Stomach smooth muscle (tissue), 2 donors: ENCODE measurements around the gene NLGN4X.
"Not testable (repeated sequence)": the region's sequence is repeated elsewhere in the genome, so short reads cannot be mapped to it uniquely, and the experiment has no call there.

ENCODE experiments used
- H3K27ac ChIP-seq: one replicate; pipeline ENCODE4 v1.7.0; 2013; ENCODE audit warnings: mild to moderate bottlenecking, low read length, inconsistent platforms
- H3K27me3 ChIP-seq, 2 donors: one replicate each; pipeline ENCODE4 v1.7.0; 2013; ENCODE audit warnings: low read length in 2 of 2; ENCODE audit not compliant: insufficient read depth in 2 of 2, control insufficient read depth in 1 of 2
- H3K36me3 ChIP-seq, 2 donors: one replicate each; pipeline ENCODE4 v1.7.0; 2013; ENCODE audit warnings: low read length in 2 of 2; ENCODE audit not compliant: control insufficient read depth in 2 of 2, insufficient read depth in 2 of 2
- H3K4me1 ChIP-seq: one replicate; pipeline ENCODE4 v1.7.0; 2013; ENCODE audit warnings: low read length; ENCODE audit not compliant: control insufficient read depth, insufficient read depth
- H3K4me3 ChIP-seq, 2 donors: one replicate each; pipeline ENCODE4 v1.7.0; 2013; ENCODE audit warnings: low read length in 2 of 2
- H3K9ac ChIP-seq, 2 donors: one replicate each; pipeline ENCODE4 v1.7.0; 2013; ENCODE audit warnings: low read length in 2 of 2, mild to moderate bottlenecking in 1 of 2
- H3K9me3 ChIP-seq, 2 donors: one replicate each; pipeline ENCODE4 v1.7.0; 2013; ENCODE audit warnings: low read length in 2 of 2; ENCODE audit not compliant: control insufficient read depth in 2 of 2
- donor health status: healthy.
- donor health status: Pancreatic carcinoma.

The NLGN4X gene

DNA sequence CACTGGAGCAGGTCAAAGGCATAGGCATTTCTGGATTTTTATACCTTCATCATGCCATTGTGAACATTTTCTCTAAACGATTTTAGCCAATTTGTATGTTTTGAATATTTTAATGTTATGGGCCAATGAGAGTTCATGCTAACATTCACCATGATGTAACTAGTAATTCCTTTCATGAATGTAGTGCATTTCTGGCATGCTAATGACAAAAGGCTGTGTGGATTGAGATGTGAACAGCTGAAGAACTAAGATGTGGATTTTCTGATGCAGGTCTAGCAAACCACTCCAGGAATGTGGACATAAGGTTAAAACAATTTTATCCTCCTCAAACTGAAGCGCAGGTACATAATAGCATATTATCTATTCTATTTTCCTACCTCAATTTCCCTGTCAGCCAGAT is 269.4 kb downstream of the NLGN4X start:
- Histone ChIP-seq H3K36me3 (no peaks in the 10 kb centered on the region), H3K9ac (no peak overlapping the region), H3K4me3 (no peak overlapping the region), H3K9me3 (no peaks in the 10 kb centered on the region), H3K4me1 (no peaks in the 10 kb centered on the region), H3K27me3 (no peaks in the 10 kb centered on the region), H3K27ac (no peak overlapping the region)

- Histone ChIP-seq H3K4me1 (no peaks in the 10 kb centered on the region), H3K36me3 (no peaks in the 10 kb centered on the region), H3K27ac (no peak overlapping the region), H3K27me3 (no peaks in the 10 kb centered on the region), H3K4me3 (no peak overlapping the region), H3K9ac (no peak overlapping the region), H3K9me3 (no peaks in the 10 kb centered on the region)
These were observed 270.1 kb downstream of the NLGN4X start for GRCh38 chrX:5958523-5958922.

- no peak overlapping the region for H3K27ac ChIP-seq
These were observed 271.2 kb downstream of the NLGN4X start for GRCh38 chrX:5957506-5957905.

GRCh38 chrX:5936438-5936837 is 292.2 kb downstream of the NLGN4X start:
- H3K4me1 ChIP-seq: no peaks in the 10 kb centered on the region
- H3K27me3 ChIP-seq: no peaks in the 10 kb centered on the region
- H3K9ac ChIP-seq: no peak overlapping the region
- no peak overlapping the region for H3K4me3 ChIP-seq
- H3K27ac ChIP-seq: no peak overlapping the region
- H3K36me3 ChIP-seq: no peaks in the 10 kb centered on the region
- H3K9me3 ChIP-seq: no peaks in the 10 kb centered on the region

More at GRCh38 chrX:5957506-5957905, 271.2 kb downstream of the NLGN4X start:
- H3K9ac ChIP-seq: no peak overlapping the region
- H3K9me3 ChIP-seq: no peaks in the 10 kb centered on the region
- H3K27me3 ChIP-seq: no peaks in the 10 kb centered on the region
- no peaks in the 10 kb centered on the region for H3K4me1 ChIP-seq
- H3K4me3 ChIP-seq: no peak overlapping the region
- H3K36me3 ChIP-seq: no peaks in the 10 kb centered on the region

- H3K27ac ChIP-seq: no peak overlapping the region
- H3K27me3 ChIP-seq: no peaks in the 10 kb centered on the region
- no peaks in the 10 kb centered on the region for H3K36me3 ChIP-seq
- H3K9me3 ChIP-seq: peaks cover 0 to 2% of the 10 kb centered on the region in 2 donors
- no peak overlapping the region for H3K9ac ChIP-seq
- no peaks in the 10 kb centered on the region for H3K4me1 ChIP-seq
- H3K4me3 ChIP-seq: no peak overlapping the region
These were observed 300.4 kb downstream of the NLGN4X start for GRCh38 chrX:5928224-5928623.

DNA sequence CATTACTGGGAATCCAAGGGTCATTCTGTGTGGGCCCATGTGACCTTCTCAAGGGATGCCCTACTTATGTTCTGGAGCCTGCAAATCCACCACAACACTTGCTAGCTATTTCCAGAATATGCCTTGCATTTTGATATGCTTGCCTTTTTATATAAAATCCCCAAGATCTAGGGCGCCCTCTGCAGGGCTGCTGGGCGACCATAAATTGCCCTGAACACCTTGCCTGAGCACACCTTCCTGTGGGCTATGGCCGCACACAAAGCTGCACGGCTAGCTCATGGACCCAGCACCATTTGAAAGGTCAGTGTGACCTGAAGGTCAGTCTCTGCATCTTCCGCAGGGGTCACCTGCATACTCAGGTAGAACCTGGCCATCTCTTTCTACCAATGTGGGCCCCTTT is 311.7 kb downstream of the NLGN4X start:
- H3K9me3 ChIP-seq: no peaks in the 10 kb centered on the region
- no peak overlapping the region for H3K9ac ChIP-seq
- no peak overlapping the region for H3K27ac ChIP-seq
- no peaks in the 10 kb centered on the region for H3K36me3 ChIP-seq
- H3K4me1 ChIP-seq: no peaks in the 10 kb centered on the region
- H3K27me3 ChIP-seq: no peaks in the 10 kb centered on the region
- no peak overlapping the region for H3K4me3 ChIP-seq

- Histone ChIP-seq H3K4me1 (no peaks in the 10 kb centered on the region), H3K4me3 (no peak overlapping the region), H3K36me3 (no peaks in the 10 kb centered on the region), H3K9ac (no peak overlapping the region), H3K27me3 (no peaks in the 10 kb centered on the region), H3K27ac (no peak overlapping the region), H3K9me3 (no peaks in the 10 kb centered on the region)
These were observed 312.9 kb downstream of the NLGN4X start for GRCh38 chrX:5915783-5916182.

- no peaks in the 10 kb centered on the region for H3K36me3 ChIP-seq
- H3K27me3 ChIP-seq: no peaks in the 10 kb centered on the region
- H3K9me3 ChIP-seq: no peaks in the 10 kb centered on the region
- H3K27ac ChIP-seq: no peak overlapping the region
- H3K4me3 ChIP-seq: no peak overlapping the region
- H3K4me1 ChIP-seq: no peaks in the 10 kb centered on the region
- H3K9ac ChIP-seq: no peak overlapping the region
These were observed 321.5 kb downstream of the NLGN4X start for GRCh38 chrX:5907207-5907606.

DNA sequence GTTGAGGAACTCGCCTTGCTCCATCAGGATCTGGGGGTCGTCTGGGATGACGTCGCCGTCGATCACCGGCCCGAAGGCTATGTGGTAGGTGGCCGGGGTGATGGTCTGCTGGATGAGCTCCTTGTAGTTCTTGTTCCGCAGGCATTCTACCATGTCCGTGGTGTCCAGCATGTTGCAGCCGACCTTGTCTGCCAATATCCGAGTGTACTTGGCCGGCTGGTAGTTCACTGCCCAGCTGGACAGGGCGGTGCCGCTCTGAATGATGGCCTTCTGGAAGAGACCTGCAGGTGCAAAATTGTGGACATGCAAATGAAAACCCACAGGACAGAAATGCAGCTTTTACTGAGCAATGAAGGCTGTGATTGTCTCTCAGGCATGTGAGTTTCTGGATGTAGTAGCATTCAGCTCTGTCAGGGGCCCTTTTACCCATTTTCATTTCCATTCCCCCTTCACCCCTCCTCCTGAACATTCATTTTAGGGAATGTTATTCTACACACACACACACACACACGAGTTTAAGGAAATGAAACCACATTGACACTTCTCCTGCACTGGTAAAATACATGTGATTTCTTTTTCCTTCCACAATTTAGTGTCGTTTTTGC is 325.0 kb downstream of the NLGN4X start:
- not testable (repeated sequence) for H3K9me3 ChIP-seq, H3K36me3 ChIP-seq, H3K27me3 ChIP-seq, H3K4me1 ChIP-seq, H3K4me3 ChIP-seq, H3K9ac ChIP-seq, H3K27ac ChIP-seq

DNA sequence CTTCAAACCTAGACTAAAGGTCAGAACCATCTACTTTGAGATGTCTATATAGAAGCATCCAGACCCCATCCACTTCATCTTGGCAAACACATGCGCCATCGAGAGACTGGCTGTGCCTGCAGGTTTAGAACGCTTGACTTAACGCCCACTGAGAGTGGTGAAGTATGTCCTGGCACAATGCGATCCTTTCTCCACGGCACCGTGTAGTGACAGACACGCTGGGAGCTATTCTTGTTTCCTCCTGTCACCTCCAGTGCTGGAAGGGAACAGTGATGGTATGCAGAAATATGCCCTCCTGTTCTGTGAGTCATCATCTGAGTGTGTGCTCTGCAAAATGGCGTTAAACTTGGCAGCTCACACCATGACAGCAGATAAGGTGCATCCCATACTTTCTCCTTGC is 330.2 kb downstream of the NLGN4X start:
- no peak overlapping the region for H3K9ac ChIP-seq
- H3K36me3 ChIP-seq: no peaks in the 10 kb centered on the region
- no peaks in the 10 kb centered on the region for H3K4me1 ChIP-seq
- peaks cover 0 to 2% of the 10 kb centered on the region in 2 donors for H3K27me3 ChIP-seq
- H3K9me3 ChIP-seq: no peaks in the 10 kb centered on the region
- no peak overlapping the region for H3K4me3 ChIP-seq
- no peak overlapping the region for H3K27ac ChIP-seq

GRCh38 chrX:5891378-5891777 is 337.3 kb downstream of the NLGN4X start:
- H3K27ac ChIP-seq: no peak overlapping the region
- no peak overlapping the region for H3K9ac ChIP-seq
- H3K4me1 ChIP-seq: no peaks in the 10 kb centered on the region
- H3K36me3 ChIP-seq: no peaks in the 10 kb centered on the region
- H3K27me3 ChIP-seq: no peaks in the 10 kb centered on the region
- H3K9me3 ChIP-seq: no peaks in the 10 kb centered on the region
- no peak overlapping the region for H3K4me3 ChIP-seq
